NOMO-1 treated with DMSO at 0.1 percent for 48 hours (cell line): ENCODE measurements around the gene TBC1D14.

Experiments
- DNase-seq: peaks from one replicate; lab custom pipeline; 2025; ENCODE audit not compliant: unreplicated experiment; lab: John Stamatoyannopoulos, UW

The TBC1D14 gene

GRCh38 chr4:6944301-6945051 lies 34.9 kb downstream of the TBC1D14 start:
- no peak for DNase-seq

- no peak for DNase-seq
Measured at GRCh38 chr4:6945052-6945409, 35.4 kb downstream of the TBC1D14 start.

GRCh38 chr4:6946497-6946896 lies 36.9 kb downstream of the TBC1D14 start:
- no peak for DNase-seq

GRCh38 chr4:6948134-6948460 lies 38.5 kb downstream of the TBC1D14 start:
- DNase-seq, result no peak

DNA sequence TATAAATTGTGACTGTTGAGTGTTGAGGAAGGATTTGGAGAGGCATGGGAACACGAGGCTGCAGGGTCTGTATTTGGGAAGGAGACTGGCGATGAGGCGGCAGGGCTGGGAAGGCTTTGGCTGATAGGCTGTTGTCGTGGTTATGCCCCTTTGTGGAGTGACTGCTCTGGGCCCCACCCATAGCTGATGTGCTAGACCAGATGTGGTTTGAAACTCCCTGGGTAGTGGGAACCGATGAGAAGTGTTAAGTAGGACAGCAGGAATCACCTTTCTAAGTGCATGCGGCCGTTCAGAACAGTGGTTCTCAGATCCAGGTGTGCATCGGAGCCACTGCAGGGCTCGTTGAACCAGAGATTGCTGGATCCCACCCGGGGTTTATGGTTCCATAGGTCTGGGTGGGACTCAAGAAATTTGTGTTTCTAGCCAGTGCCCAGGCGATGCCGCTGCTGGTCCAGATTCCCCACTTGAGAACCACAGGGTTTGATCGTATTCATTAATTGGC lies 42.3 kb downstream of the TBC1D14 start:
- no peak for DNase-seq

DNA sequence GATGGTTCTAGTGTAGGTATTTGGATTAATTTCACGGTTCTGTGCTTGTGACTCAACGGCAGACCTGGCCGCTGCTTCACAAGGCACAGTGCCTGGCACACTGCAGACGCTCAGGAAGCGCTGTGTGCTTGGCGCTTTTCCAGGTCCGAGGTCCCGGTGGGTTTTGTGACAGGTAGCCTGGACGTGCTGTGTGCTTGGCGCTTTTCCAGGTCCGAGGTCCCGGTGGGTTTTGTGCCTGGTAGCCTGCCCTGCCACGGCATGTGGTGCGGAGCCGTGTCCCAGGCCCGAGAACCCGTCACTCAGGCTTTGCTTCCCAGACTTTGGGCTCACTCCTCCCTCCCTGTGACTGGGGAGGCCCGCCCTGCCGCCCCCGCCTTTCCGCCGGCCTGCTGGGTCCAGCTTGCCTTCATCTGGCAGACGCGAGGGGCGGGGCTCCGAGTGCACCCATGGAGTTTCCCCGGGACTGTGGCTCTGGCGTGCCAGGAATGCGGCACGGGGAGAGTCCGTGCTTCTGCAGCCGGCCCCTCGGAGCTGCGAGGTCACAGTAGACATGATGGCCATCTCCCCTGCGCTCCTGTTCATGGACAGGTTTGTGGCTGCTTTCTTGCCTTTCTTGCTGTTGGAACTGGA lies 44.2 kb downstream of the TBC1D14 start:
- no peak for DNase-seq

DNA sequence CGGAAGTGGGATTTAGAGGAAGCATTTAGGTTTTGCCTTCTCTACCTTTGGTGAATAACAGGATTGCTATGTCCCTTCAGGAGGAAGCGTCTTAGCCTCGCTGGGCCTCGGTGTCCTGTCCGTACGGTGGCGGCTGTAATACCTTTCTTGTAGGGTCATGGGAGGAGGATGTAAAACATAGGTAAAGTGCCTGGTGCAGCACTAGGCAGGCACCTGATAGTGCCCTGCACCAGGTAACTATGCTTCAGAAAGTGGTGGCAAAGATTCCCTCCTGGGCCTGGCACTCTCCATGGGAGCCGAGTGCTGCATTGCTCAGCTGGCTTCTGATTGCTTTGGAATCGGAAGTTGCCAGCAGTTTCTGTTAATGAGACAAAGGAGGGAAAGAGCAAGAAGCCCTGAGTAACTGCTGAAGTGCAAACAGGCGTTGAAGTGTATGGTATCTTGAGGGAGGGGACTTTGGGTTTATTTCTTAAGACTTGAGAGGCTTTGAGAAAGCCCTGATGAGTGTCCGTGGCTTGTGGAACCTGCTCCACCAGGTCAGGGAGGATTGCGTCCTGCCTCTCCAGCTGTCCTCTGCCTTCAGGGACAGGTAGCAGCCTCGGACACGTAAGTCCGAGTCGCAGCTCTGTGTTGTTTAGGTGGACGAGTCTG lies 45.8 kb downstream of the TBC1D14 start:
- DNase-seq, result no peak

DNA sequence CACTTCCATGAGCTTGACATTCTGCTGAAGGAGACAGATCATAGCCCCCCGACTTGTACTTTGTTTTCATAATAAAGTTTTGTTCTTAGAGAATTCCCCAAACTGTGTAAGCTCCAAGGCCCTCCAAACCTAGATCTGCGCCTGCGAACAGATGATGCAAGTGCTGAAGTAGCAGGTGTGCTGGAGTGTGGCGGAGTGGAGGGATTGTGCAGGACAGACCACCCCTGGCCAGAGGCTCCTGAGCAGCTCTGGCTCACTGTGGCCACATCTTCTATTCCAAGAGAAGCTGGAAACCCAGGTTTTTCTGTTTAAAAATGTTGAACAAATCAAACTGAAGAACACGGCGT lies 46.4 kb downstream of the TBC1D14 start:
- DNase-seq, result no peak

DNA sequence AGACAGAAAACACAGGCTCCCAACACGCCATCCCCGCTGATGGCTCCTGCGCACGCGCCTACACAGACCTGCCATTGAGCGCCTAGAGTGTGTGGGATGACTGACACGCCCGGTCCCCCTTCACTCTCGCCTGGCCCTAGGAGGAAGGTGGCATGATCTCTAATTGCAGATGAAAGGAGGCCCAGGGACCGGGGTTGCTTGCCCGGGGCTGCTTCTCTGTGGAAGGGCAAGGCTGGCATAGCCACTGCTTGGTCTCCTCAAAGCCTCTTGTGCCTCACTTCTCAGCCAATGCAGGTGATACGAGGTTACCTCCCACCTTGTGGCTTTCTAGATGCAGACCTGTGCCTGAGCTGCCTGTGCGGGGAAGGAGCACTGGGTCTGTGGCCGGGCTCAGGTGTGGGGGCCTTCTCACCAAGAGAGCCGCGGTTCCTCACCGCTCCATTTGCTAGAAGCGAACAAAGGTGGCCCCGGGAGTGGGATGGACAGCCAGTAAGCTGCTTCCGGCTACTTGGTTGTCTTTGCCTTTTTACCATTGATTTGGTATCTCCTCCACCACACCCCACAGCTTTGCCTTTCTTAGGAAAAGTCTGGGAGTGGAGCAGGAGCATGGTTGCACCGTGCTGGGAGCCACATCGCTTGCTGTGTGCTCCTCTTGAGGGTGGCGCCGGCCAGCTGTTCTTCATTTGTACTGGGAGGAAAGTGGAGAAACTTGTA lies 47.0 kb downstream of the TBC1D14 start:
- DNase-seq, result no peak

DNA sequence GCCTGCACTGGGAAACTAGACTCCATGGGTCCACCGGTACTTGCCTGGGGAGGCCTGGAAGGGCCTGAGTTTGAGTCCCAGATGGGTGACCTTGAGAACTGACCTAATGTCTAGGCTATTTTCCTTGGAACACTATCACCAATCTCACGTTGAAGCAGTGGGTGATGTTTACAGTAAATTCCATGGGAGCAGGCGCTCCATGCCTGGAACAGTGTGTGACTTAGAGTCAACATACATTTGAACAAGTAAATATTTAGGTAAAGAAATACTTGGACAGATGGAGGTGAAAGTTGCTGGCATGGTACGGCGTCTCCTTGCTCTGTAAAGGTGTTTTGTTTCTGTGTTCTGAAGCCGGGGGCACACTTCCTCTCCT lies 47.5 kb downstream of the TBC1D14 start:
- DNase-seq, result no peak

GRCh38 chr4:6957994-6958393 lies 48.4 kb downstream of the TBC1D14 start:
- DNase-seq, result no peak

DNA sequence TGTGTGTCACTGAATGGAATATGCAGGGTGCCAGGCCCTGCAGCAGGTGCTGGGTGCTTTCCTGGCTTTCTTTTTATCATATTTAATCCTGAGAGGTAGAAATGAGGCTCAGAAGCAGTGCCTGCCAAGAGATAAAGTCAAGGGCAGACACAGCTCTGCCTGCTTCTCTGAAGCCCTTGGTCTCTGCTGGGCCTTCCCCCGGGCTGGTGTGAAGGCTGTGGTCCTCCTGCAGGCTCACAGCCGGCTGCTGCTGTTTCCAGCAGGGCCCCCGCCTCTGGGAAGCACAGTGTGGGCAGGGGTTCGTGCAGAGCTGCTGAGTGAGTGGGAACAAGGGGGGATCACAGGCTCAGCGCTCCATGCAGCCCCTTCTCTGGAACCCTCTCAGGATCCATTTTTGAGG lies 49.6 kb downstream of the TBC1D14 start:
- no peak for DNase-seq

GRCh38 chr4:6960154-6960553 lies 50.5 kb downstream of the TBC1D14 start:
- DNase-seq, result no peak

DNA sequence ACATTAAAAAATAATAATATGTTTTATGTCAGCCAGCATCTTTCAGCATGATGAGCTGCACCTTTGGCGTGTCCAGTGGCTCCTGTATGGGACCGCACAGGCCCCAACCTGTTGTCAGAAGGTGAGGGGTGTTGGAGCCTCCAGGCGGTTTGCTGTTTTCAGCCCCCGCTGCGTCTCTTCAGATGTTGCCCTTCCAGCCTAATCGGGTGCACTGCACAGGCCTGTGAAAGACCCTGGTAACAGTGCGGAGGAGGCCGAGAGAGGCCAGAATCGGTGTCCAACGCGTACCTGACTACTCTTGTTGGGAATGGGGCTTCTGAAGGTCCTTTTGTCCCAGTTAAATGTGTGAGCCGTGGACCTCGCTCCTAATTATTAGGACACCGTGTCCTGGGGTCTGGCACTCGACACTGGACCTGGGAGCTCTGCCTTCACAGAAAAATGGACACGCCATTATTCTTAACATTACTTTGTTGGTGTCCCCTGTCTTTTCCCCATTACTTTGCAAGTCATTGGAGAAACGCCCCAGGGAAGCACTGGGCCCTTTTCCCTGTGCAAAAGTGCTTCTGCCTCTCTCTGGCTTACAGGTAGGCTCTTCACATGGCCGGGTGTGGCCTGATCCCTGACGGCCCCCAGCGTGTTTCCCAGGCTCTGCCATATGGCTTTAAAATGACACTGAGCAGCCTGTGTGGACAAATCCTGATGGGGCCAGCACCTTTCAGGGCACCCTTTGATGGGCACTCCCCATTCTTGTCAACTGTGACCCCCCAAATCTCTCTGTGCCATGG lies 51.2 kb downstream of the TBC1D14 start:
- DNase-seq, result no peak

DNA sequence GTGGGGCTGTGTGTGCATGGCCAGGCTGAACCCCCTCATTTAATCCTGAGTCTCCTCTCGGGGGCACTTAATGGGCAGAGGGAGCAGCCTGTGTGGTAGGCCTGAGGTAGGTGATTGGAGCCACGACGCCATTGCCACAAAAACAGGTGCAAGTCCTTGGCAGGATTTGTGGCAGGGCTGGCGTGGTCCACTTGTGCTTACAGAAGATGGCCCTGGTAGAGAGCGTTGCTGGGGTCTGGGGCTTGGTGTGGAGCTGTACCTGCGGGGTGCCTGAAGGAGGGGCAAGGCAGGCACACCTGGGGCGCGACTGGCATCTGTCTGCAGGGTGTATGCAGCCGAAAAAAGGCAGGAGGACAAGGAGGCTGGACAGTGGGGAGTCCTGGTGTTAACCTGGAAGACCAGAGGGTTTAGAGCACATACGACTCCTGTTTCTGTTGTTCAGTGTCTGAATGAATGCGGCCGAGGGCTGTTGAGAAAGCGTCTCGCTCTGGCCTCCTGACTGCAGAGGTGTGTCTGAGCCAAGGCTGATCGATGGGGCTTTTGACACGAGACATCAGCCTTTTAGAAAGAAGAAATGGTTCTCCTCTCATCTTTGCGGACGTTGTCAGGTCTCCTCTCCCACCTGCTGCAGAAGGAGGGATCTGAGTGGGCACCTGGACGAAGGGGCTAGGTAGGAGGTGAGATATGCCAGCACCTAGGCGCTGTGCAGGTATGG lies 52.0 kb downstream of the TBC1D14 start:
- DNase-seq, result no peak

DNA sequence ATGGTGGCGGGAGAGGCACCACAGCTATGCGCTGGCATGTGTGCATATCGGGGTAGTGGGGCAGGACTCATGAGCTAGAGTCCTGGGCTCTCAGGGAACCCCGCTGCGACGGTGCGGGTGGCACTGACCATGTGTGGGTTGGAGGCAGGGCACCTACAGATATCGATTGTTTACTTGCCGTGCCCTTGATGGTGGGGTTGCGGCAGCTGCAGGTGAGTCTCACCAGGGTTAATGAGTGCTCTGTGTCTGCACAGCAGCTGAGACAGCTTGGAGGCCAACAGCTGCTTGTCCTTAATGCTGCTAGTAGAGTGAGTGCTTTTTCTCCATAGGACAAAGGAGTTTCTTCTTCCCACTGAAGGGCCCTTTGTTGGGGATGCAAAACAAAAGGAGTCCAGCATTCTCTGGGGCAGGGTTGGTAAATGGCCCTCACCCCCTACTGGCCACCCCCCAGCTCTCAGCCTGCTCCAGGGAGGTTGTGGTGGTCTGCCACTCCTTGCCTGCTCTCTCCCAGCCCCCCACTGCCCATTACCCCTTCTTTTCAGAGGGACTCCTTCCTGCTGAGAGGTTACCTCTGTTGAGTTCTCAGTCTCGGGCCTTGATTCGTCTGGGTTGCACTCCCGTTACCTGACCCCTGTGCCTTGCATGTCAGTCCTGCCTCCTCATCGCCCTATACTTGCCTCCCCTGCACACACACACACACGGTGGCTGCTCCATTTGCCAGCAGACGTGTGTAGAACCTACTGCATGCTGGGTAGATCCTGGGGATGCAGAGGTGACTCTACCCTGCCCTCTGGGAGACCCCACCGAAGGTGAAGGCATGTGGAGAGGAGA lies 52.8 kb downstream of the TBC1D14 start:
- DNase-seq, result no peak

DNA sequence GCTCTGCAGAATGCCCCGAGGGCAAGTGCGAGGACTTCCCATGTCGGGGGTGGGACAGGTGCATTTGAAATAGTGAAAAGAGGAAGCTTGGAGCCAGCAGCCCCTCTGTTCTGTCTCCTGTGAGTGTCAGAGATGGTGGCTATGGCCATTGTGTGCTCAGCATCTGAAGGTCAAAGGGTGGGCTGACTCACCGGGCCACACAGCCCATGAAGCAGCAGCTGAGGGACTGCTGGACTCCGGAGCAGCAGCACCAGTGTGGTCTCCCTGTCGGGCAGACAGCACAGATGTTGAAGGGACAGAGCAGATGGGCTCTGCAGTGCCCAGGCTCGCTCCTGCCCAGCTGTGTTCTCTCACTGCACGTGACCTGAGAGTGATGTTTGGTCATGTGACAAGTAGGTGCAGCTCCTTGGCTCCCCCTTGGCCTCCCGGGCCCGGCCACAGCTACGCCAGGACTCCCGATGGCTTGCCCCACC lies 53.5 kb downstream of the TBC1D14 start:
- DNase-seq, result peak; percentile 4

DNA sequence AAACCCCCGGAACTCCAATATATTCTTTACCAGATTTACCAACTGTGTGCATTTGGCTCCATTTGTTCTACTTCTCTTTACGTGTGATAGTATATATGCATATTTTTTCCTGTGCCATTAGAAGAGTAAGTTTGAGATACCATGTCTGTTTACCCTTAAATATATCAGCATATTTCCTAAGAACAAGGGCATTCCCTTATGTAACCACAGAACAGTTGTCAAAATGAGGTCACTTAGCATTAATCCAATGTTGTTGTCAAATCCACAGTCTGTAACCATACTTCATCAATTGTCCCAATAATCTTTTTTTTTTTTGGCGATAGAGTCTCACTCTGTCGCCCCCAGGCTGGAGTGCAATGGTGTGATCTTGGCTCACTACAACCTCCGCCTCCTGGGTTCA lies 55.2 kb downstream of the TBC1D14 start:
- peak; percentile 17 for DNase-seq

- DNase-seq, result no peak
Measured at GRCh38 chr4:6965329-6965728, 55.7 kb downstream of the TBC1D14 start.
